ENCODE data around the gene ELOVL6. TPM values are rescaled to one million over a fixed set of nuclear protein-coding genes. Genes with fewer than 3 reads are reported as not detected.
A peak's percentile ranks its signal among the peaks of the same experiment; 100 is the strongest.

The ELOVL6 gene
- total RNA-seq, 1 donor from 2014 or later, result 27.6 TPM

DNA sequence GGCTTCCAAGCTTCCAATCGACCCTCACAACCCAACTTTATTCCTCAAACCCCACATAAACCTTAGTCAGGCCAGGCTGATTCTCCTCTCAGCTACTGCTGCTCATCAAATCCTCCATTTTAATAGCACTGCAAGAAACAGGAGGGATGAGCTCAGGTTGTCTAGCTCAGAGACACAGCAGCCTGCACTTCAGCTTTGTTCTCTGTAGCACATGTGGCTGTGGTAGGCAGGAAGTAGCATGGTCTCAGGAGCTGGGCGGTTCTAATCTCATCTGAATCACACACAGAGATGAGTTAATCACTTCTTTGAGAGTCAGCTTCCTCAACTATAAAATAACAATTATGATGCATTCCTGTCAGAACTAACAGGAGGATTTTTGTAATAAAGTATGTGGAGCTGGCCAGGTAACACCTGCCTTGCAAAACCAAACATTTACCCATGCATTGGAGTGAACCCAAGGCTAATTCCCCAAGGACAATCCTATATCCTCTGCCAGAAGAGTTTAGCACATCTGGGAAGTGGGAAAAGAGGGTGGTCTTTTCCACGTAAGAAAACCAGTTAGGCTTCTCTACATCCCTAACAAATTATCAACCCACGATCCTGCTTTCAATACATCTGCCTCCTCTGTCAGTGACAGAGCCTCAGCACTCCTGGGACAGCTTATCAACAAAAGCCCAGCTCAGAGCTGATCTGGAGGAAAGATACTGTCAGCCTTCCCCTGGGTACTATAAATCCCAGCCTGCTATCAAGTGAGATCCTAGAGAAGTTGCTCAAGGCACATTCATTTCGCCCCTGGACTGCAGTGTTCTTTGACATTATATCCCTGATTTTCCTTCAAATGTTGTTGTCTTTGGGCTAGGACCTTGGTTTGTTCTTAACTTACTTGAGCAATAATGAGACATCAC is 32.8 kb downstream of the ELOVL6 start:
- peak overlapping the region; percentile 73 for H3K27ac Mint-ChIP-seq
- peaks cover 2% of the 10 kb centered on the region for H3K36me3 Mint-ChIP-seq
- no peak for DNase-seq (ENCODE audit: low spot score in 2 of 2, unreplicated experiment in 2 of 2)
- peaks cover 43% of the 10 kb centered on the region for H3K4me1 Mint-ChIP-seq
- TF ChIP-seq, protein P1, sequence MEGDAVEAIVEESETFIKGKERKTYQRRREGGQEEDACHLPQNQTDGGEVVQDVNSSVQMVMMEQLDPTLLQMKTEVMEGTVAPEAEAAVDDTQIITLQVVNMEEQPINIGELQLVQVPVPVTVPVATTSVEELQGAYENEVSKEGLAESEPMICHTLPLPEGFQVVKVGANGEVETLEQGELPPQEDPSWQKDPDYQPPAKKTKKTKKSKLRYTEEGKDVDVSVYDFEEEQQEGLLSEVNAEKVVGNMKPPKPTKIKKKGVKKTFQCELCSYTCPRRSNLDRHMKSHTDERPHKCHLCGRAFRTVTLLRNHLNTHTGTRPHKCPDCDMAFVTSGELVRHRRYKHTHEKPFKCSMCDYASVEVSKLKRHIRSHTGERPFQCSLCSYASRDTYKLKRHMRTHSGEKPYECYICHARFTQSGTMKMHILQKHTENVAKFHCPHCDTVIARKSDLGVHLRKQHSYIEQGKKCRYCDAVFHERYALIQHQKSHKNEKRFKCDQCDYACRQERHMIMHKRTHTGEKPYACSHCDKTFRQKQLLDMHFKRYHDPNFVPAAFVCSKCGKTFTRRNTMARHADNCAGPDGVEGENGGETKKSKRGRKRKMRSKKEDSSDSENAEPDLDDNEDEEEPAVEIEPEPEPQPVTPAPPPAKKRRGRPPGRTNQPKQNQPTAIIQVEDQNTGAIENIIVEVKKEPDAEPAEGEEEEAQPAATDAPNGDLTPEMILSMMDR (IDR thresholded peaks at IDR 0.05; ENCODE audit: unreplicated experiment), result no peak
- no peaks in the 10 kb centered on the region for H3K9me3 Mint-ChIP-seq
- no peaks in the 10 kb centered on the region for H3K27me3 Mint-ChIP-seq (ENCODE audit: low read depth)
- H3K4me3 Mint-ChIP-seq, result no peak overlapping the region

DNA sequence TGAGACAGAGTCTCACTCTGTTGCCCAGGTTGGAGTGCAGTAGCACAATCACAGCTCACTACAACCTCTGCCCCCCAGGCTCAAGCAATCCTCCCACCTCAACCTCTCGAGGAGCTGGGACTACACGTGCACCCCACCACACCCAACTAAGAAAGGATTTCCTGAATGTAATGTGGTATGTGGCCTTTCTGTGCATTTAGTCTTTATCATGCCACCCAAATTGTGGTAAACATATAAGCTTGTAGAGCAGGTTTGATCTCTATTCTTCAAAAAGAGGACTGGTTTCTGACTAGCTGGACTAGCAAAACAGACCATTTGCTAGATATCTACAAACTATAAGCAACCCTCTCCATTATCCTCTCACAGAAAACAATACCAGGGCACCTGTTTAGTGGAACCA is 33.6 kb downstream of the ELOVL6 start:
- H3K9me3 Mint-ChIP-seq, result no peaks in the 10 kb centered on the region
- peaks cover 41% of the 10 kb centered on the region for H3K4me1 Mint-ChIP-seq
- H3K27ac Mint-ChIP-seq, result no peak overlapping the region
- H3K4me3 Mint-ChIP-seq, result no peak overlapping the region
- H3K27me3 Mint-ChIP-seq (ENCODE audit: low read depth), result no peaks in the 10 kb centered on the region
- no peak for DNase-seq (ENCODE audit: low spot score in 2 of 2, unreplicated experiment in 2 of 2)
- H3K36me3 Mint-ChIP-seq, result peaks cover 2% of the 10 kb centered on the region
- TF ChIP-seq, protein P1 (IDR thresholded peaks at IDR 0.05; ENCODE audit: unreplicated experiment), result no peak

DNA sequence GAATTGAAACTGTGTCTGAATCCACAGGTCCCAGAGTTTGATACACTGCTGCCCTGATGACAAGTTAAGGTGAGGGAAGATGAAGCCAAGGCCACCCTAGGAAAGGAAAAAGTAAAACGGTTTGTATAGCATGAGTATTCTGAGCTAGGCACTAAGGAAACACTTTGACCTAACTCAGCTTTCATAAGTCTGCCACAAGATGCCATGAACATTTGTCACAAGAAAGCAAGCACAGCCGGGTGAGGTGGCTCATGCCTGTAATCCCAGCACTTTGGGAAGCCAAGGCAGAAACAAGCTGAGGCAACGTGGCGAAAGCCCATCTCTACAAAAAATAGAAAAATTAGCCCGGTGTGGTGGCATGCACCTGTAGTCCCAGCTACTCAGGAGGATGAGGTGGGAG is 34.2 kb downstream of the ELOVL6 start:
- Mint-ChIP-seq H3K36me3 (peaks cover 2% of the 10 kb centered on the region), H3K4me1 (peaks cover 41% of the 10 kb centered on the region), H3K27ac (no peak overlapping the region), H3K4me3 (no peak overlapping the region), H3K9me3 (no peaks in the 10 kb centered on the region), H3K27me3 (ENCODE audit: low read depth) (no peaks in the 10 kb centered on the region)
- no peak for DNase-seq (ENCODE audit: low spot score in 2 of 2, unreplicated experiment in 2 of 2)
- TF ChIP-seq, protein P1 (IDR thresholded peaks at IDR 0.05; ENCODE audit: unreplicated experiment), result no peak

DNA sequence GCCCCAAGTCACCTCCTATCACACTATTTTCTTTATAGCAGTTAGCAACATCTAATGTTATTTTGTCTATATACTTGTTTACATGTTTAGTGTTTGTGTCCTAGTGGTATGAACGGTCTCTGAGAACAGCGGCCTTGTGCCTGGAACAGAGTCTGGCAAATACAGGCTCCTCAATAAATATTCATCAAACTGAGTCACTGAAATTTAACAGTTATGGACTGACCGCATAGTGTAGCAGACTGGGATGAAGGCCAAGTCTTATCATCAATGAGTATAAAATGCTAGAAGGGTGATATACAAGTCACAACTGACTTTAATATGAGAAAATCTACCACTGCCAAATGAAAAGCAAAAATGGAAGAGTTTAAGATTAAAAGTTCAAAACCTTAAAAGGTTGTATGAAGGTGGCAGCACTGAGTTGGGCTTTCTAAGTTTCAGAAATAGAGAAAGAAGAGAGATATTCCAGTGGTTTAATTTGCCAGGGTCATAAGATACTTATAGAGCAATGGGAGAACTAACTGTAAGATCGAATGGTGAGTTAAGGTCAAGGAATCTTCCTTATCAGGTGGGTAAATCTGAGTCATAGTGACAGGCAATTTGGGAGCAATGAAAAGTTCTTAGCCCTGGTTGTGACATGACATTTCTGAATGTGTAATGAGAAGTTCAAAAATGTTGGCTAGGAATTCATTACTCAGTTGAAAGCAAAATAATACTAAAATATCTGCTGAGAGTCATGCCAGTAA is 34.9 kb downstream of the ELOVL6 start:
- peaks cover 39% of the 10 kb centered on the region for H3K4me1 Mint-ChIP-seq
- H3K27ac Mint-ChIP-seq, result peak overlapping the region; percentile 26
- no peaks in the 10 kb centered on the region for H3K27me3 Mint-ChIP-seq (ENCODE audit: low read depth)
- DNase-seq (ENCODE audit: low spot score in 2 of 2, unreplicated experiment in 2 of 2), result no peak
- TF ChIP-seq, protein P1 (IDR thresholded peaks at IDR 0.05; ENCODE audit: unreplicated experiment), result no peak
- H3K36me3 Mint-ChIP-seq, result peaks cover 2% of the 10 kb centered on the region
- H3K9me3 Mint-ChIP-seq, result no peaks in the 10 kb centered on the region
- no peak overlapping the region for H3K4me3 Mint-ChIP-seq

DNA sequence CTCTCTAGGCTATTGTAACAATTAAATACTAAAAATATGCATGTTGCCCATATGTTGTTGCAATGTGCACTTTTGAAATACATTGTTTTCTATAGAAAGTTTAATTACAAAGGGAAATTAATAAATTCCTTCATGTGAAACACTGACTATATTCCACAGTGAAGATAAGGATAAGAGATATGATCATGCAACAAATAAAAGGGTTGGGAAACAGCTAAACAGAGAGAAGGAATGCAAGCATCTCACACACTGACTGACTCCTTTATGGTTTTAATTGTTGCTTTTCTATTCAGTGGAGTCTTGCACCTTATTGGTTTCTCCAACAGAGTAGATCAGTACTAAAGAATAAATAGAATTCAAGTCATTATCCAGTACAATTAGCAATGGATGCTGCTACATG is 37.8 kb downstream of the ELOVL6 start:
- Mint-ChIP-seq H3K4me1 (peaks cover 33% of the 10 kb centered on the region), H3K4me3 (no peak overlapping the region), H3K36me3 (peaks cover 2% of the 10 kb centered on the region), H3K9me3 (no peaks in the 10 kb centered on the region), H3K27ac (no peak overlapping the region), H3K27me3 (ENCODE audit: low read depth) (no peaks in the 10 kb centered on the region)
- DNase-seq (ENCODE audit: low spot score in 2 of 2, unreplicated experiment in 2 of 2), result no peak
- TF ChIP-seq, protein P1 (IDR thresholded peaks at IDR 0.05; ENCODE audit: unreplicated experiment), result no peak
